NB4 (cell line): ENCODE measurements around the gene SLC16A12.
A peak's percentile ranks its signal among the peaks of the same experiment; 100 is the strongest.

Experiments
- DNase-seq: peaks from one replicate; pipeline ENCODE4 v3.0.0; 2010; ENCODE audit warnings: low read depth
- H3K4me3 ChIP-seq: one replicate; pipeline ENCODE4 v1.5.1; 2011; ENCODE audit warnings: mild to moderate bottlenecking, low read depth, low read length, moderate library complexity
- MAX ChIP-seq: IDR thresholded peaks from 2 replicates; pipeline ENCODE4 v1.6.1; 2011; ENCODE audit warnings: low read depth, low read length
- MYC ChIP-seq: IDR thresholded peaks from 2 replicates; pipeline ENCODE4 v1.6.1; 2011; ENCODE audit warnings: low read depth, low read length
- POLR2A ChIP-seq: IDR thresholded peaks from 2 replicates; pipeline ENCODE4 v1.6.1; 2011; ENCODE audit warnings: mild to moderate bottlenecking; ENCODE audit not compliant: insufficient read length; ENCODE audit errors: extremely low read depth
- TF ChIP-seq, protein P1 (sequence below): IDR thresholded peaks from one replicate; pipeline ENCODE4 v1.5.1; 2012; ENCODE audit warnings: low read depth, low read length

SLC16A12 gene

GRCh38 chr10:89523274-89523673 lies 12.1 kb downstream of the SLC16A12 start:
- DNase-seq, result no peak
- H3K4me3 ChIP-seq, result no peak overlapping the region
- TF ChIP-seq MYC (no peak), MAX (no peak), POLR2A (no peak)
- TF ChIP-seq, protein P1, sequence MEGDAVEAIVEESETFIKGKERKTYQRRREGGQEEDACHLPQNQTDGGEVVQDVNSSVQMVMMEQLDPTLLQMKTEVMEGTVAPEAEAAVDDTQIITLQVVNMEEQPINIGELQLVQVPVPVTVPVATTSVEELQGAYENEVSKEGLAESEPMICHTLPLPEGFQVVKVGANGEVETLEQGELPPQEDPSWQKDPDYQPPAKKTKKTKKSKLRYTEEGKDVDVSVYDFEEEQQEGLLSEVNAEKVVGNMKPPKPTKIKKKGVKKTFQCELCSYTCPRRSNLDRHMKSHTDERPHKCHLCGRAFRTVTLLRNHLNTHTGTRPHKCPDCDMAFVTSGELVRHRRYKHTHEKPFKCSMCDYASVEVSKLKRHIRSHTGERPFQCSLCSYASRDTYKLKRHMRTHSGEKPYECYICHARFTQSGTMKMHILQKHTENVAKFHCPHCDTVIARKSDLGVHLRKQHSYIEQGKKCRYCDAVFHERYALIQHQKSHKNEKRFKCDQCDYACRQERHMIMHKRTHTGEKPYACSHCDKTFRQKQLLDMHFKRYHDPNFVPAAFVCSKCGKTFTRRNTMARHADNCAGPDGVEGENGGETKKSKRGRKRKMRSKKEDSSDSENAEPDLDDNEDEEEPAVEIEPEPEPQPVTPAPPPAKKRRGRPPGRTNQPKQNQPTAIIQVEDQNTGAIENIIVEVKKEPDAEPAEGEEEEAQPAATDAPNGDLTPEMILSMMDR, result no peak

GRCh38 chr10:89522463-89522862 lies 12.9 kb downstream of the SLC16A12 start:
- TF ChIP-seq, protein P1, result no peak
- TF ChIP-seq MAX, result no peak
- TF ChIP-seq MYC, result no peak
- TF ChIP-seq POLR2A, result no peak
- DNase-seq, result no peak
- no peak overlapping the region for H3K4me3 ChIP-seq

- TF ChIP-seq, protein P1, result no peak
- TF ChIP-seq POLR2A (no peak), MAX (no peak), MYC (no peak)
- H3K4me3 ChIP-seq, result no peak overlapping the region
- no peak for DNase-seq
Observed at GRCh38 chr10:89521368-89521767, 14.0 kb downstream of the SLC16A12 start.

GRCh38 chr10:89520706-89521105 lies 14.7 kb downstream of the SLC16A12 start:
- no peak for DNase-seq
- no peak overlapping the region for H3K4me3 ChIP-seq
- TF ChIP-seq POLR2A, result no peak
- TF ChIP-seq MYC, result no peak
- TF ChIP-seq MAX, result no peak
- TF ChIP-seq, protein P1, result no peak

- H3K4me3 ChIP-seq, result no peak overlapping the region
- TF ChIP-seq POLR2A (no peak), MYC (no peak), MAX (no peak)
- TF ChIP-seq, protein P1, result no peak
- peak; percentile 69 for DNase-seq
Observed at GRCh38 chr10:89518876-89519842, 16.2 kb downstream of the SLC16A12 start.
